ENCODE data around the gene NDUFA9.

DNA sequence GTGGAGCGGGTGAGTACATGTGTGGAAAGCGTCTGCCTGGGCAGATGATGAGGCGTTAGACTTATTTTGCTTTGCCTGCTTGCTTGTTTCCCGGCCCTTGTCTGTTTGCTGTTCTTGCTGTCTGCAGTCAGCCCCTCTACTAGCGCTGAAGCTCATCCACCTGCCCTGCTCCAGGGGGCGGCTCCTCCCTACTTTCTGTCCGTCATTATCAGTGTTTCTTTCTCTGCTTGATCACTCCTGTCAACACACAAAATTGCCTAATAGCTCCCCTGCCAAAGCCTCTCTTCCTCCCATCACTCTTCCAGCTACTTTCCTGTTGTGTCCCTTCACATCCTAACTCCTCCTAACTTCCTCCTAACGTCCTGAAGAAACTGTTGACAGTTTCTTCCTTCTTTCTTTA, 36.4 kb downstream of the NDUFA9 start:
- TF ChIP-seq, protein P1, sequence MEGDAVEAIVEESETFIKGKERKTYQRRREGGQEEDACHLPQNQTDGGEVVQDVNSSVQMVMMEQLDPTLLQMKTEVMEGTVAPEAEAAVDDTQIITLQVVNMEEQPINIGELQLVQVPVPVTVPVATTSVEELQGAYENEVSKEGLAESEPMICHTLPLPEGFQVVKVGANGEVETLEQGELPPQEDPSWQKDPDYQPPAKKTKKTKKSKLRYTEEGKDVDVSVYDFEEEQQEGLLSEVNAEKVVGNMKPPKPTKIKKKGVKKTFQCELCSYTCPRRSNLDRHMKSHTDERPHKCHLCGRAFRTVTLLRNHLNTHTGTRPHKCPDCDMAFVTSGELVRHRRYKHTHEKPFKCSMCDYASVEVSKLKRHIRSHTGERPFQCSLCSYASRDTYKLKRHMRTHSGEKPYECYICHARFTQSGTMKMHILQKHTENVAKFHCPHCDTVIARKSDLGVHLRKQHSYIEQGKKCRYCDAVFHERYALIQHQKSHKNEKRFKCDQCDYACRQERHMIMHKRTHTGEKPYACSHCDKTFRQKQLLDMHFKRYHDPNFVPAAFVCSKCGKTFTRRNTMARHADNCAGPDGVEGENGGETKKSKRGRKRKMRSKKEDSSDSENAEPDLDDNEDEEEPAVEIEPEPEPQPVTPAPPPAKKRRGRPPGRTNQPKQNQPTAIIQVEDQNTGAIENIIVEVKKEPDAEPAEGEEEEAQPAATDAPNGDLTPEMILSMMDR (IDR thresholded peaks at IDR 0.05), result no peak
- no peak for TF ChIP-seq ZFX (IDR thresholded peaks at IDR 0.05; ENCODE audit: borderline replicate concordance)

Measured in 22Rv1 (cell line).